Bronchus fibroblast of lung (primary cell): Measurements from ENCODE around the gene CHADL. TPM values are rescaled to one million over a fixed set of nuclear protein-coding genes. Genes with fewer than 3 reads are reported as not detected.

Source experiments
- total RNA-seq: library from RNA; depleted of rRNA; stranded (reverse); fragments of >200 nt; gene quantifications from 2 replicates; pipeline ENCODE4 v1.2.3, GENCODE V29; 2015

CHADL gene
- 0.34 and 0.45 TPM in 2 replicates for total RNA-seq

GRCh38 chr22:41240377-41241132, at the start of gene CHADL:
TSS of gene CHADL (minus strand) at chr22:41240931. CDS start at chr22:41240881, 50 bp downstream.

GRCh38 chr22:41285820-41286638, 45.3 kb upstream of the CHADL start, which contains the start of gene RANGAP1:
TSS of gene RANGAP1 (minus strand) at chr22:41286187. CDS start at chr22:41281044, 5,143 bp downstream.

GRCh38 chr22:41204992-41205900, 35.5 kb downstream of the CHADL start, which contains the start of gene L3MBTL2:
TSS of gene L3MBTL2 (plus strand) at chr22:41205312. CDS start at chr22:41205363, 51 bp downstream.

Other genes starting within 250 kb of the CHADL start
- 18.8 and 28.5 TPM in 2 replicates for gene EP300, start 148.3 kb downstream of the CHADL start, total RNA-seq
- gene L3MBTL2, start 35.6 kb downstream of the CHADL start, total RNA-seq, result 23.0 and 23.7 TPM in 2 replicates
- 131 and 134 TPM in 2 replicates for gene RANGAP1, start 45.3 kb upstream of the CHADL start, total RNA-seq
- gene ZC3H7B, start 60.6 kb upstream of the CHADL start, total RNA-seq, result 46.4 and 47.7 TPM in 2 replicates
- 3.7 TPM in 2 replicates for gene TEF, start 141.0 kb upstream of the CHADL start, total RNA-seq
- gene TOB2, start 205.9 kb upstream of the CHADL start, total RNA-seq, result 21.9 and 23.2 TPM in 2 replicates
- gene PHF5A, start 227.8 kb upstream of the CHADL start, total RNA-seq, result 52.2 and 61.0 TPM in 2 replicates
- 79.2 and 83.8 TPM in 2 replicates for gene ACO2, start 228.2 kb upstream of the CHADL start, total RNA-seq